GM18873 (cell line): Measurements from ENCODE around the gene CRBN.

Source experiments
- ATAC-seq: cut with Tn5 transposase; IDR thresholded peaks from one replicate; pipeline ENCODE4 v1.9.1; 2021; ENCODE audit warnings: mild to moderate bottlenecking, moderate library complexity, moderate number of reproducible peaks; ENCODE audit not compliant: unreplicated experiment, low FRiP score

CRBN gene

DNA sequence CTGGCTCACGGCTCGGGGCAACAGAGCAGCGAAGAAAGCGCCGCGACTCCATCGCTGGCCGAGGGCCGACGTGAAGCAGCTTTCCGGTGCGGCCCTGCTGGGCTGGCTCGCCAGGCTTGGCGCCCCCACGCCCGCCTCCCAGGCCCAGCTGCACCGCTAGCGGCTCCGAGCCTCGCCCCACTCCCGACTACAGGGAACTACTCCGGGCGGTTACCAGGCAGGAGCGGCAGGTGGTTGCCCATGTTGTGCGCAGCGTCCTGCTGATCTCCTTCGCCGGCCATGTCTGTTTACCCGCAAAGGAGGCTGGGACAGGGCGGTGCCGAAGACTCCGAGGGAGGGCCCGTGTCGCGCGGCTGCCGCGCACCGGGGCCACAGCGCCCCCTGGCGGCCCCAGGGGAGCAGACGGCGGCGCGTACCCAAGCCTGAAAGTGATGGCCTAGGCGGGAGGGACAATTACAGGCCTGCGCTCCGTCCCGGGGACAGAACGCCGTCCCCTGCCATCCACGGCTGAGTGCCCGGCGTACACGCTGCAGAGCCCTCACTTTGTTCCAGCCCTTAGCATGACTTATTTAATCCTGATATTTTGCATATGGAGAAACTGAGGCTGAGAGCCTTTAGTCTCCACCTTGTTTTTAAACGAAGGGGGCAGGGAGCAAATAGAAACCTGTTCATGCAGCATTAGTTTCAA, at the start of gene CRBN:
Gene CRBN, minus strand, starts transcription at position 285 of the 688 bp plus-strand sequence. Its CDS starts 4 bp downstream, at position 281.
- ATAC-seq, result peak; percentile 98

DNA sequence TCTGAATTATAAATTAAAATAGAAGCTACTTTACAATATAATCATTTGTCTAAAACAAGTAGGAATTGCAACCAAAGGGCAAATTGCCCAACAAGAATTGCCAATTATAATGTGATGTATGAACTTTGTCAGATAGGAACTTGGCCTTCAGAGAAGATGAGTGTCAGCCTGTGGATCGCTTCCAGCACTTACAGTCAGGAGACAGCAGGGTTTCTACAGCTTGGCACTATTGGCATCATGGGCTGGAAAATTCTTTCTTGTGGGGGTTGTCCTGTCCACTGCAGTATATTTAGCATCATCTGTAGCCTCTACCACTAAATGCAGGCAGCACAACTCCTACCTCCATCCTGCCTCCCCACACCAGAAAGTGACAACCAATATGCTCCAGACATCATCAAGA, 48.1 kb upstream of the CRBN start:
- no peak for ATAC-seq

DNA sequence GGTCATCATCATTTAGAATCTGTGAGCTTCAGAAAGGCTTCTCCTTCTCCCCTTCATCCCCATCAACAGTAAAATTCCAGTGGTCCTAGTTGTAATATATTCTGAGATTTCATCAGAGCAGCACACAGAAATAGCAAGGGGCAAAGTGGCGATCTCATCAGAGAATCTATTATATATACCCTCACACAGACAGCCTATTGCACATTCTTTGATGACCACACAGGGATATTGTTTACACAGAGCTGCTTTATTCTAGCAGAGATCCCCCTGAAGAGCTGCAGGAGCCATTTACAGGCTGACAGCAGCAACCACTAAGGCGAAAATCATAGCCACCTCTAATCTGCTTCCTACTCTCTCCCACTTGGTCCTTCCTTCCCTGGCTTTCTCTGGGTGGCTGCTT, 42.0 kb upstream of the CRBN start:
- no peak for ATAC-seq

DNA sequence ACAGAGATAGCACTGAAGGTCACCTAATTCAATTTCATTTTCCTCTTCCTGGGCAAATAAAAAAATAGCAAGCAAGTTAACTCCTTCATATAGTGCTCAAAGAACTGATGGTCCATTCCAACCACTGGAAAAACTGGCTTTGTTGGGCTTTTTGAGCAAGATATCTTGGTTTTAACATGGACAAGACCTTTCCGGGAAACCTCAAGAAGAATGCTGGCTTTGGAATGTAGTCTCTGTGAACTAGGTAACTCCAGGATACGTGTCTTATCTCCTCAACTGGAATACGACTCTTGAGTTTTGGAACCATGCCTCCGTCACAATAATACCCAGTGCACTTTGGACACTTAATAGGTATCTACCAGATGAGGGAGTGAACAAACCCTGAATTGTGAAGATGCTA, 36.9 kb upstream of the CRBN start:
- ATAC-seq, result no peak

DNA sequence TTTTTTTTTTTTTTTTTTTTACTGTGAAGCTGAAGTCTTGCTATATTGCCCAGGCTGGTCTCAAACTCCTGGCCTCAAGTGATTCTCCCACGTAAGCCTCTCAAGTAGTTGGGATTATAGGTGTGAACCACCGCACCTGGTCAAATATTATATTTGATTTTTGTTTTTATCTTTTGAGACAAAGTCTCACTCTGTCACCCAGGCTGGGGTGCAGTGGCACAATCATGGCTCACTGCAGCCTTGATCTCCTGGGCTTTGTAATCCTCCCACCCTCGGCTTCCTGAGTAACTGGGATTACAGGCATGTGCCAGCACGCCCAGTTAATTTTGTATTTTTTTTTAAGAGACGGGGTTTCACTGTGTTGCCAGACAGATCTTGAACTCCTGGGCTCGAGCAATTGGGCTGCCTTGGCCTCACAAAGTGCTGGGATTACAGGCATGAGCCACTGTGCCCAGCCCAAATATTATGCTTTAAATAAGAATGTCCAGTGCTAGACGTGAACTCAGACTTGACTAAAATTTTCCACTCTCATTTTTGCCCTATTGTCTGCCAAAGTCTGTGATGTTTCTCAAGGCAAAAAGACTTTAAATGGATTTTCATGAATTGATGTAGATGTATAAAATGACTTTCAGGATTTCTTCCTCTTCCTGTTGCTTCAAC, 33.4 kb upstream of the CRBN start:
- ATAC-seq, result no peak

DNA sequence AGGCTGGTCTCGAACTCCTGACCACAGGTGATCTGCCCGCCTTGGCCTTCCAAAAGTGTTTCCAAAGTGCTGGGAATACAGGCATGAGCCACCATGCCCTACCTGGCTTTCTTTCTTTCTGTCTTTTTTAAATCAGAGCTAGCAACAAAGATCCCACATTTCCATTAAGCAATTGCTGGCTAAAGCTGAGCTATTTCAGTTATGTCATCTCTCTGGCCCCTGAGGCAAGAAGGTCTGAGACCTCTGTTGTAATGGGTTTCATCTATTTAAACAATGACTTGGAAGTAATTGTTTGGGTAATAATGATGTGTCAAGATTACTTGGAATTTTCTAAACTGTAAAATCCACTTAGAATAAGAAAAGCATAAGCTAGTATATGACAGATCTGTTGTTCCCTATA, 30.2 kb upstream of the CRBN start:
- no peak for ATAC-seq

DNA sequence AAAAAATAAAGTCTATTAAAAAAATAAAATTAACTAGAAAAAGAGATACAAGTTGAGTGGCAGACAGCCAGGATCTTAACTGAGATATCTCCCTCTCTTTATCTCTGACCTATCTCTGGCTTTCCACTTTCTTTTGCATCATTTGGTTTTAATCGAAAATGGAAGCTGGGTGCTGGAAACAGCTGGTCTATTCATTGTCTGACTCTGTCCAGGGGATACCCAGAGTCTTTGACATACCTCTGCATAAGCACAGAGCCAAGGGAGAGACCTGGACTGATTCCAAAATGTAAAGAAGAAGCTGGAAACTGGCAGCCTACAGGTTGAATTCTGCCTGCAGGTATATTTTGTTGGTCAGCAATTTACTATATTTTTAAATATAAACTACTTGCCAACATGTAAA, 29.6 kb upstream of the CRBN start:
- ATAC-seq, result no peak

DNA sequence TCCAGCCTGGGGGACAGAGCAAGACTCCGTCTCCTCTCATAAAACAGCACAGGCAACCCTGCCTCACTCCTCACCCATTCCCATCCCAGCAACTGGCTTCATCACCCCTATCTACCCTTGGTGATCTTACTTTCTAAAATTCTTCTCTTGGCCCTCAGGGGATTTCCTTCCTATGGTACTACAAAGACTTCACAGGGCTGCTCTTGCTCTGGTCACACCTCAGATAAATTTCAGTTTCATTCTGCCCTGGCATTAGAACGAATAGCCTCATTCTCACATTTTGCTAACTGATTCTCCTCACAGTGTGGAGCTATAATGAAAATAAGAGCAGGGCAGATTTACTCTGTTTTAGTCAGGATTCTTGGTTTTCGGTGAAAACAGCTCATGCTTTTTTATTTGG, 22.1 kb upstream of the CRBN start:
- ATAC-seq, result peak; percentile 97

DNA sequence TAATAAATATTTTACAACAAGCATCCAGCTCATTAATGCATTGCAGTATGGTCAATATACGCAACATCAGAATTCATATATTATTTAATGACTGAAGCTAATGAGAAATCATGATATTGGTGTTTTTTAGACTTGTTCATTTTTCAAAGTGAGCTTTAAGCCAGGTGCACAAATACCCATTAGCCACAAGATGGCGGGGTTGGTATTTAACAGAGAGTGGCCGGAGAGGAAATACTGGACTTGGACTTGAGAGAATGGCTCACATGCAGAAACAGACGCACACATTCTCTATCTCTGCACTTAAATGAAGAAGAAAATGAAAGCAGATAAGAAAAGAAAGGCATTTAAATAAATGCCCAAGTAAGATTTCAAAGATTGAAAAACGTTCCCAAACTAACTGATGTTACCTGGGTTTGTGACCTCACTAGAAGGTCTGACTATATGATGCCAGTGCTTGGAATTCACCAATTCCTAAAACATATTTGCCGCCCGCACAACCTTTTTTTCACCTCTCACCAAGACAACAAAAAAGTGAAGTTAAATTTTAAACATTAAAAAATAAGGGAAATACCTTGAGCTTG, 21.2 kb upstream of the CRBN start:
- ATAC-seq, result no peak

DNA sequence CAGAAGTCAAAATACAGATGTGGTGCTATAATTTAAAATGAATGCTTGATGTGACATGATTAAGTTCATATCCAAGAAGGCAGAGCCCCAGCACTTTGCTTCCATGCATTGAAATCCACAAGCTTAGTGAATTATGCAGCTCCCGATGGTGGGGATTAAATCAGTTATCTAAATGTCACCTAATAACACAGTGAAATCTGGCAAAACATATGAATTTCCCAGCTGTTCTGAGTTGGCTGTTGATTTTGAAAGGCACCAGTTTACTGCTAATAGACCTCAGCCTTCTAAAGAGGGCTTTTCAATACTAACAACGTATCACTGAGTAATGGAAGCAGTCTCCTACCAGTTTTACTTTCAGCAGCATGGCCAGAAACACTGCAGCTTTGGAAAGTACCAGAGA, 19.8 kb upstream of the CRBN start:
- ATAC-seq, result no peak

DNA sequence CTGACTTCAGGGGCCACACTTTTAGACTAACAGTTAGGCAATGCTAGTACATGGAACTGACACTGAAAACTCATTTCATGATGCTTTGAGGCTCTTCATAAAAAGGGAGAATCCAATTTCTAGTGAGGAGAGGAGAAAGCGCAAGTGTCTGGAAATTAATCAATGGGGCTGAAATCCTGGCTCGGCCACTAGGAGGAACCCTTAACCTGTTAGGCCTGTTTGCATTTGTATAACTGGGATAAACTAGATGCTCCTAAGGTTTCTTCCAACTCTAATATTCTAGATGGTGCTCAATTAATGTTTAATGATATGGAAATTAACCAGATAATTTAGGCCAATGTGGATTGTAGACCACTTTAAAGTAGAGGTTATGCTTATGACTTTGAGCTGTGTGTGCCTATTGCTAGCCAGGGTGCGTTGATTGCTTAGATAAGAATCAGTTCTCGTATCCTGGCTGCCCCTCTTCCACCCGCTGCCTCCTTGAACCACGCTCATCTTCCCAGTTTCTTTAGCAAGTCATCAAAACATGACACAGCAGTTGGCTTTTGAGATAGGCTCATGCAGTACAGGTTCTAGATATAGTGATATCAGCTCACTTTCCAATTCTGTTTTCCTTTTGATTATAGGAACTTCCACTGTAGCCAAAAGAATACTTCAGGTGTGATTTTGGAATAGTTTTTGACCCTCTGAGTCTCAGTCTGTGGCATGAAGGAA, 16.8 kb upstream of the CRBN start:
- ATAC-seq, result no peak

DNA sequence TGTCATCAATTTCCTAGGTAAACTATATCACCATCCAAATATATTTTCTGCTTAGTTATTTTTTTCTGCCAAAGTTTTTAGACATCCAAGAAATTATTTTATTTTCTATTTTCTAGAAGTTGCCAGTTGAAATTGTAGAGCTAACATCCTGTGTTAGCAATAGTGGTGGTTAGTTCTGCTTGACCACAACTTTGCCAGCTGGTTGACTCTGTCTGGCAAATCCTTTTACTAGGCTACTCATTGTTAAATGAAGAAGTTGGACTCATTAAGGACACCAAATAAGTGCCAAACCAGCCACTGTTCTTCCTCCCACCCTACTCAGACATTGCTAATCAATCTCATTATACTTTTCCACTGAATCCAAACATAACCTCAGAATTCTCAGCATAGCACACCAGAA, 15.4 kb upstream of the CRBN start:
- no peak for ATAC-seq

DNA sequence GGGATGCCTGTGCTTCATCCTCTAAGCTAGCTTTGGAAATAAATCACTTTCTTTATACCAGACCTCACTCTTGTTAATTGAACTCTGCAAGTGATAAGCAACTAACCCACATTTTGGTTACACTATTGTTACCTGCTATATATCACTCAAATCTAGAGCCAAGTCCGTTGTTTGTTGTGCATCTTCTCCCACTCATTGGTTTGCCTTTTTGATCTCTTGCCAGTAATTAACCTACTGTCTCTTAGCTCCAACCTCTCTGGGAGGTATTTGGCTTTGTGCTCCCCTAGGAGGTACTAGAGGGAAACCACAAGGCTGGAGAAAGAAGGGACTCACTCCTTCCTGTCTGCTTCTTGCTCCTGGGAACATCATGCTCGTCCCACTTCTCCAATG, 12.8 kb upstream of the CRBN start:
- ATAC-seq, result no peak

DNA sequence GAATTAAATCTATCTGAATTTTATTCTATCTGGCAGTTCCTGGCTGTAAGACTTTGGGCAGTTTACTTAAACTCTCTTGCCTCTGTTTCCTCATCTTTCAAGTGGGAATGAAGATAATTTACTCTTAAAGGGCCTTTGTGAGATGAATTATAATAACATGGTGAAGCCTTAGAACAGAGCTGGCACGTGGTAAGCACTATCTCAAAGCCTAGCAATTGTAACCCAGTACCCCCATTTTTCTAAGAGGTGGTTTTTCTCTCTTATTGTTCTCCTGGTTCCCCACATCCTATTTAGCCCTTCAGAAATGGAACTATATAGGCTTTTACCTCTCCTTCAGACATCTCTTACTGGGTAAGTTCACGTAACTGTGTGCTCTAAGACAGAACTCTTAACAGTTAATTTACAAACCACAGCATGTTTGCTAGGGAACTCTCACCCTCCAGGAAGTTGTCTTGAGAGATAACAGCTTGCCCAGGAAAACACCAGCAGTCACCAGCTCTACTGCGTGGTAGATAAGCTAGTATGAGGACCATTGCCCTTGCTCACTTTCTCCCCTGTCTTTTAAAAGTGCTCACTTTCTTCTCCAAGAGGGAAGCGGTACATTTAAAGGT, 12.3 kb upstream of the CRBN start:
- ATAC-seq, result no peak

DNA sequence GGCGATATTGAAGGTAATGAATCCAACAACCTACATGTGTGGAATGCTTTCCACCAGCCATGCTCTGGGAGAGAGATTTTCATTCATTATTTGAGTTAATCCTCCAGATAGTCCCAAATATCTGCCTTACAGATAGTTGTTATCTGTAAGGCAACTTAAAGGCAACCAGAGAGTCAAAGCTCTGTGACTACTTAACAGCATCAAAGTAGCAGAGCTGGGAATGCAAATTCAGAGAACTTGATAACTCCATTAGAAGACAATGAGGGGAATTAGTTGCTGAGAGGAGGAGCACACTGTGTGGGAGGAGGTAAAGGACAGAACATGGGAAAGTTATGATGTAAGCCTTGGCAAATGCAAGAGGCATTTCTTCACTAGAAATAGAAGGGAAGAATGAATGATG, 10.5 kb upstream of the CRBN start:
- no peak for ATAC-seq

DNA sequence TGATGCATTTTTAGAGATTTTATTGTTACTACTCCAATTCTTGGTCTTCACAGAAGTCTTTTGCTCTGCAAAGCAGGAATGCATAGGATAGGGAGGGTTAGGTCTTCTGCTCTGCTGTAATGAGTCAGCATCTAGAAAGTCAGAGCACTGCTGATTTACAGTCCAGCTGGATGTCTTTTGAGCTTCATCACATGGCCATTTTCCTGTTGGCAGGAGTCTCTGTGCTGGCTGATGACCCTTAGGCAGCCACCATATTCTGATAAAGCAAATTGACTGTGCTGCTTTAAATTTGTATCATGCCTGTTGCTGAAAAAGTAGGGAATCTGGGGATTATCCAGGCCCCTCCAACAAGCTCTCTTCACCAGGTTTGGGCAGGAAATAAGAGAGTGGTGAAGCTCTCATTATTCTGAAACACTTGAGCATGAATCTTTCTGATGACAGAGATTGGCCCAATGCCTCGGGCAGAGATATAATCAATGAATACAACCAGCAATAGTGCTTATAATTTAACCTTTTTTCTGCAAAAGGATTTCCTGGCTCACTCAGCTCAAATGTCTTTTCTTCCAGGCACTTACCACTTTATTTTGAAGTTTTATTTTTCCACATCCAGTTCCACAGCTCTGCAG, 9.7 kb upstream of the CRBN start:
- ATAC-seq, result no peak

DNA sequence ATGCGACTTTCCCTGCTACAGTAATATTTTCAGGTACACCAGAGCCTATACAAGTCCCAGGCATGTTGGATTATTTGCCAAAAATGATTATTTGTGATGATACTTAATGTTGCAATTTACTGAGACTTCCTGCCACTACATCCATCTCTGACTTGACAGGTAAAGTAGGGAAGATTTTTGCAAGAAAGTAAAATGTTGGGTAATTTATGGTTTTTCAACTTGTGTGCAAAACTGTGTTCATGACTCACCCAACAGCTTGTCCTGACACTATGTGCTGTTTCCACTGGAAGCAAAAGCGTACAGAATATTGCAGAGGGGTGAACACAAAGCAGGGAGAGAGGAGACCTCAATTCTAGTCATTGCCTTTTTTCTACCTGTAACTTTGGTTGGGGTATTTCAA, 5.4 kb upstream of the CRBN start:
- no peak for ATAC-seq

DNA sequence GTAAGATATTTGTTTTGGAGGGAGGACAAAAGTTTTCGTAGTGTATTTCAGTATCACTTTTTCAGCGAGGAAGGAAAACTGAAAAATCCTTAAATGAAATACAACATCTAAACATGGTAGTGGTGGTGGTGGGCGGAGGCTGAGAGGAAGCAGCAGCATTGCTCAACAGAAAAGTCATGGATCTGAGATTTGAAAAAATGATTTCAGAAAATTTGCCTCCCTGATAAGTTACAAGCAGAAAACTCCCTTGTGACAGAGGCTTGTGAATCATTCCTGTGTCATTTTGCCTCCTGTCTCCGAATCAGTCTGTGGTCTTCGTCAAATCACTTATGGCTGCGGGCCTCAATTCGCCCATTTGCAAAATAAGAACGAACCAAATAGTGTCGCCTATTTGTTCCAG, 965 bp upstream of the CRBN start:
- ATAC-seq, result no peak

DNA sequence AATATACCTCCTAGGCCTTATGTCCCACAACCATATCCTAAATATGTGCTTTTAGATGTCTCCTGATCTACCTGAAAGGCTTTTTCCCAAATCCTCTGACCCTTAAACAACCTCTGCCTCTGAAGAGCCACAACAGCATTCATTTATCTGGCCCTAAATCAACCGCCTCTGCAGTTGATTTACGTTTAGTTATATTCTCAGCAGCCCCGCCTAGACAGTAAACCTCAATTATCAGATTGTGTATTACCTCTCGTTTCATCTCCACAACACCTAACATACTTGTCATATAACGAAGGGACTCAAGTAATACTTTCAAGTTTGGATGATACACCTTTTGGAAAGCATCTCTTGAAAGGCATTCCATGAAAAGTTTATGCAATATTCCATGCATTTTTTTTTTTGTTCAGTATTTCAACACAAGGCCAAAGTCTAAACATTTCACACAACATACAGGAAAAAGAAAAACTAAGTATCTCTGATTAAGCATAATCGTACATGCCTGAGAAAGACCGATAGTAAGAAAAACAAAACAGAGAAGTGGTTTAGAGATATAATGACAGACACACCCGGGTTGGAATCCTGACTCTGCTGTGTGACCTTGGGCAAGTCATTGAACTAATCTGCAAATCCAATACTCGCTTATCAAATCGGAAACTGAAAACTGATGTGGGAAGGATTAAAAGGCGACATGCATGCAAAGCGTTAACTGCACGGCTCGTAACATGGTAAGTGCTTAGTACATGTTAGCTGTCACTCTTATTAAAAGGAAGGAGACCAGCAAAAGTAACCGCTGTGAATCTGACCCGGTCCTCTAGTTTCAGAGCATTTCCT, 778 bp downstream of the CRBN start:
- ATAC-seq, result no peak
